Fibroblast of pulmonary artery (primary cell): ENCODE data around the gene SLC9A7.
A peak's percentile ranks its signal among the peaks of the same experiment; 100 is the strongest.
"Not testable (repeated sequence)": the region's sequence is repeated elsewhere in the genome, so short reads cannot be mapped to it uniquely, and the experiment has no call there.

Experiments used
- DNase-seq: peaks from one replicate; pipeline ENCODE4 v3.0.0-alpha.2; 2010; ENCODE audit warnings: low read depth
- H3K4me3 ChIP-seq: replicated peaks from 2 replicates; pipeline ENCODE4 v1.5.1; 2011; ENCODE audit warnings: low read depth, mild to moderate bottlenecking, control low read depth, low read length, moderate library complexity
- TF ChIP-seq, protein P1 (sequence below): IDR thresholded peaks from 2 replicates; pipeline ENCODE4 v1.5.1; 2011; ENCODE audit warnings: mild to moderate bottlenecking, control low read depth, low read length, inconsistent platforms; ENCODE audit errors: missing control alignments

The SLC9A7 gene

DNA sequence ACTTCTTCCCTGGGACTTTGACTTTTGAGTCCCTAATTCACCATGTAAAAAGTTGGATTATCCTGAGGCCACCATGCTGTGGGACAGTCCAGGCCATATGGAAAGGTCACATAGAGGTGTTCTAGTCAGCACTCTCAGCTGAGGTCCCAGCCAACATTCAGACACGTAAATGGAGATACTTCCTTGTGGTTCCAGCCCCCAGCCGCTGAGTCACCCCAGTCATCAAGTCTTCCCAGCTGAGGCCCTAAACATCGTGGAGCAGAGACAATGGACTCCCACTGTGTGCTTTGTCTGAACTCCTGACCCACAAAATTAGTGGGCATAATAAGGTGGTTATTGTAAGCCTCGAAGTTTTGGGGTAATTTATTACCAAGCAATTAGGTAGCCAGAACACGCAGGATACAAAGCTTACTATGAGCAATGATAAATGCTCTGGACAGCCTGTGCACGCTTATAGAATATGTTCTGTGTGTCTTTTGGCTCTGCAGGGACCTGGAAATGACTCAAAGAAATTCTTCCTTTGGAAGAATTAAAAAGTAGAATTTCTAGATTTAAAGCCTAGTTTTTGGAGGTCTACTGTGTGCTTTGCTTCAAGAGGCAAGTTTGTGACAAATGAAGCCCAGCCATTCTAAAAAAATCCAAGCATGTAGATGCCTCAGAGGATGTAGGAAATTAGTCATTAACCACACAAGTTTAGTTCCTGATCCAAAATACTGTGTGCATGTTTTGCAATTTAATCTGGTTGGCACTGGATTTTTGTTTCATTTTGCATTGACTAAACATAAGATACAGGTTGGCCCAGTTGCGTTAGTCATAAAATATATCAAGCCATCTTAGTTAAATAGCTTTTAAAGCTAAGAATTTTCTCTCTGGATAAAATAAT is 33.2 kb upstream of the SLC9A7 start:
- peak overlapping the region; percentile 27 for H3K4me3 ChIP-seq
- TF ChIP-seq, protein P1, sequence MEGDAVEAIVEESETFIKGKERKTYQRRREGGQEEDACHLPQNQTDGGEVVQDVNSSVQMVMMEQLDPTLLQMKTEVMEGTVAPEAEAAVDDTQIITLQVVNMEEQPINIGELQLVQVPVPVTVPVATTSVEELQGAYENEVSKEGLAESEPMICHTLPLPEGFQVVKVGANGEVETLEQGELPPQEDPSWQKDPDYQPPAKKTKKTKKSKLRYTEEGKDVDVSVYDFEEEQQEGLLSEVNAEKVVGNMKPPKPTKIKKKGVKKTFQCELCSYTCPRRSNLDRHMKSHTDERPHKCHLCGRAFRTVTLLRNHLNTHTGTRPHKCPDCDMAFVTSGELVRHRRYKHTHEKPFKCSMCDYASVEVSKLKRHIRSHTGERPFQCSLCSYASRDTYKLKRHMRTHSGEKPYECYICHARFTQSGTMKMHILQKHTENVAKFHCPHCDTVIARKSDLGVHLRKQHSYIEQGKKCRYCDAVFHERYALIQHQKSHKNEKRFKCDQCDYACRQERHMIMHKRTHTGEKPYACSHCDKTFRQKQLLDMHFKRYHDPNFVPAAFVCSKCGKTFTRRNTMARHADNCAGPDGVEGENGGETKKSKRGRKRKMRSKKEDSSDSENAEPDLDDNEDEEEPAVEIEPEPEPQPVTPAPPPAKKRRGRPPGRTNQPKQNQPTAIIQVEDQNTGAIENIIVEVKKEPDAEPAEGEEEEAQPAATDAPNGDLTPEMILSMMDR = no peak
- DNase-seq = peak; percentile 91

DNA sequence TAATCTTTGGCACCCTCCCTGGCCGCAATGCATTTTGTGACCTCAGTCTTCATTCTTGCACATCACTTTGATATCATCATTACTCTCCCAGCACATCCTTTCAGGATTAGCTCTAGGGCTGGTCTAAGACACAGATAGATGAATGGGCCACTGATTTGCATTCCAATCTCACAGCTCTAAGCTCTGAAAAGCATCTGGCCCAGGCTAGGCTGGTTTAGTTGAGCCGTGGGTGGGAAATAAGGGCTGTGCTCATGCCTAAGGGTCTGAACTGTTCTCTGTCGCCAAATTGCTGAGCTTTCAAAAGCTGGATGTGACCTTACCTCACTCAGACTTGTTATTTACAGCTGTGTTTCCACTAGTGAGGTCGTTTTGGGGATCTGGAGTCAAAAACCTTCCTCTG is 30.0 kb upstream of the SLC9A7 start:
- H3K4me3 ChIP-seq = no peak overlapping the region
- no peak for DNase-seq
- TF ChIP-seq, protein P1 = no peak

DNA sequence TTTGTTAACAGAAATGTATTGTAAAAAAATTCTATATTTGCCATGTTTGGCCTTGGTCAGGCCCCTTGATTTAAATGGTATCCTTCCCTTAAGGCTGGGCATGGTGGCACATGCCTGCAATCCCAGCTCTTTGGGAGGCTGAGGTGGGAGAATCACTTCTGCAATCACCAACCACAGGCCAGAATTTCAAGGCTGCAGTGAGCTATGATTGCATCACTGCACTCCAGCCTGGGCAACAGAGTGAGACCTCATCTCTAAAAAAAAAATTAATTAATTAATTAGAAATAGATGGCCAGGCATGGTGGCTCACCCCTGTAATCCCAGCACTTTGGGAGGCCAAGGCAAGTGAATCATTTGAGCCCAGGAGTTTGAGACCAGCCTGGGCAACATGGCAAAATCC is 25.5 kb upstream of the SLC9A7 start:
- H3K4me3 ChIP-seq, DNase-seq: not testable (repeated sequence)

DNA sequence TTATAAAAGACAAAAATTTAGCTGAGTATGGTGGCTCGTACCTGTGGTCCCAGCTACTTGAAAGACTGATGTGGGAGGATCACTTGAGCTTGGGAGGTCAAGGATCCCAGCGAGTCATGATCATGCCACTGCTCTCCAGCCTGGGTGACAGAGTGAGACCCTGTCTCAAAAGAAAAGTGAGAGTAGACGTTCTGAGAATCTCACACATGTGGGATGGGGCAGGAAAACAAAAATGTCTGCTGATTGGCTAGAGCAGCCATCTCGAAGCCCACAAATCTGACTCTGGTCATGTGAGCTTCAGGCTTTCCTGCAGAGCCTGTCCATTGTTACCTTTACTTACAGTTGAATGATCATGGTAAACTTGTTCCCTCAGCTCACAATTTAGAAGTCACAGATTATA is 23.1 kb upstream of the SLC9A7 start:
- no peak for DNase-seq
- no peak overlapping the region for H3K4me3 ChIP-seq
- TF ChIP-seq, protein P1 = no peak

DNA sequence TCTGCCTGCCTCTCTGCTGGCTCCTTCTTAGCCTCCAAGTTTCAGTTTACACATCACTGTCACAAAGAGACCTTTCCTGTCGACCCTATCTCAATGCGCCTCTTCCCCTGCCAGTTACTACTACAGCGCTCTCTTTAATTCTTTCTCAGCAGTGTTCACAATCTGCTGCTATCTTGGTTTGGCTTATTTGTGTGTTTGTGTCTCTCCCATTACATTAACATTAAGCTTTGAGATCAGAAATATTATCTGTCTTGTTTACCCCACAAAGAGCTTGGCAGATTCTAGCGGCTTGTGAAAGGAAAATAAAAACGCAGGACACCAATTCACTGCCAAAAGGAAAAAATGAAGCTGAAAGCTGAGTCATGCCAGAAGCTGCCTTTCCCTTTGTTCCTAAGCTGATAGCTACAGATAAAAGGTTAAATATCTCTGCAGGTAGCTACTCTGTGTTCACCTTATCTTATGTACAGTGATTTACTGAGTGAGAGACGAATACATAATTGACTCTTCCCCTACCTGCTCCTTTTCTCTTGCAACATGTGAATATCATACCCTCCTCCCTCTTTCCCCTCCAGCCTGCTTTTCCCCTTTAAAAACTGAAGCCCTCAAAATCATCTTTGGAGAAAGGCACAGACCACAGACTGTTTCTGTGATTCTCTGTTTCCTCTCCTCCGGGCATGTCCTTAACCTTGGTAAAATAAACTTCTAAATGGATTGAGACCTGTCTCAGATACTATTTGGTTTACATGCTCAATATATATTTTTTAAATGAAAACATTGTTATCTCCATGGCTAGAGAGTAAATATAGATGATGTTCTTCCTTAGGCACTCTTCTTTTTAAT is 19.3 kb upstream of the SLC9A7 start:
- H3K4me3 ChIP-seq = peak overlapping the region; percentile 14
- TF ChIP-seq, protein P1 = no peak
- peak; percentile 61 for DNase-seq

DNA sequence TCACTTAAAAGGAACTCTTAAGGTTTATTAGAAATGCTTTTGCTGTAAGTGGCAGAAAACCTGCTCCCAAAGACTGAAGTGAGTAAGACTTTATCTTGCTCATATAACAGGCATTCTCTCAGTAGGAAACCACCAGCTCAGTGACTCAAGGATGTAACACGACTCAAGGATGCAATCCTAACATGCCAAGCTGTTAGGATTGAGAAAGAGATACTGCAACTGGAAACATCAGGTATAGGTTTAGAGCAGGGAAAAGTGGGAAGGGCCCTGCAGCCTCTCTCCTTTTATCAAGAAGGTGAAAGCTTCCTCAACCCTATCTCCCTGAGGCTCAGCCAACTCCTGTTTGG is 11.9 kb upstream of the SLC9A7 start:
- TF ChIP-seq, protein P1 = no peak
- no peak overlapping the region for H3K4me3 ChIP-seq
- peak; percentile 80 for DNase-seq

DNA sequence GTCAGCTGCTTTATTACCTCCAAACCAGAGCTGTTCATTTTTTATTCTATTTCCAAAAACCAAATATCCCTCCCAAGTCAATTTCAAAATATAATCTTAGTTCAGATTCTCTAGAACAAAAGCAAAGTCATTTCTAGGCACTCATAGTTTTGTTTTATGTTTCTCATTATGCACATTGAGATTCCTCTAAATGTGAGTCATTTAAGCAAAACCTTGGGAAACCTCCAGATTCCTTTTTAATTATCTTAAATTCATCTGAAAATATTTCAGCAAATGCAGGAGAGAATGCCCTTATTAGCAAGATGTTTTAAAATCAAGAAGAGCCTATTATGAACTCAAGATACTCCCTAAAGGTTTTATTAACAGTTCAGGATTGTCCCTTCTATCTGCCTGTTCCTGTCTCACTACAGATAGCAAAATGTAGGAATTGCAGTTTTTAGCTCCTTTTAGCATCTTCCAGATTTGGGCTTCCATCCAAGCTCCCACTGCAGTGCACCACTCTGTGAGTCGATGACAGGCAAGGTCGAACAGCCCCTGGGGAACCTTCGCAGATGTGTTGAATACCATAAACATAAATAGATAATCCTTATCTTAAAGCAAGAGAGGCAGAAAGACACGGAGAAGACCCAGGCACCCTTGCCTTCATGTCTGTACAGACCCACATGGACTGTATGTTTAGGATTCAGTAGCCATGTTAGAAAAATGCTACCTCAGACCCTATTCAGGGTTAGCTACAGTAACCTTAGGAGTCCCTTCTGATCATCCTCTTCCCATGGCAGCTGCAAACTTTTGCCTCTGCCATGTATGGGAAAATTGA is 11.3 kb upstream of the SLC9A7 start:
- TF ChIP-seq, protein P1 = no peak
- peak; percentile 48 for DNase-seq
- no peak overlapping the region for H3K4me3 ChIP-seq
